GM19452 (cell line): ENCODE results near the gene ATP5PD.
"Not testable (repeated sequence)": the region's sequence is repeated elsewhere in the genome, so short reads cannot be mapped to it uniquely, and the experiment has no call there.

Source experiments
- ATAC-seq: cut with Tn5 transposase; IDR thresholded peaks from one replicate; pipeline ENCODE4 v1.9.1; 2021; ENCODE audit not compliant: unreplicated experiment

ATP5PD gene

DNA sequence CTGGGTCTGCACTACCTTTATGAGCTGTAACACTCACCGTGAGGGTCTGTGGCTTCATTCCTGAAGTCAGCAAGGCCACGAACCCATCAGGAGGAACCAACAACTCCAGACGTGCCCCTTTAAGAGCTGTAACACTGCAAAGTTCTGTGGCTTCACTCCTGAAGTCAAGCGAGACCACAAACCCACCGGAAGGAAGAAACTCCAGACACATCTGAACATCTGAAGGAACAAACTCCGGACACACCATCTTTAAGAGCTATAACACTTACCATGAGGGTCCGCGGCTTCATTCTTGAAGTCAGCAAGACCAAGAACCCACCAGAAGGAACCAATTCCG lies 21.4 kb downstream of the ATP5PD start:
- ATAC-seq: not testable (repeated sequence)

DNA sequence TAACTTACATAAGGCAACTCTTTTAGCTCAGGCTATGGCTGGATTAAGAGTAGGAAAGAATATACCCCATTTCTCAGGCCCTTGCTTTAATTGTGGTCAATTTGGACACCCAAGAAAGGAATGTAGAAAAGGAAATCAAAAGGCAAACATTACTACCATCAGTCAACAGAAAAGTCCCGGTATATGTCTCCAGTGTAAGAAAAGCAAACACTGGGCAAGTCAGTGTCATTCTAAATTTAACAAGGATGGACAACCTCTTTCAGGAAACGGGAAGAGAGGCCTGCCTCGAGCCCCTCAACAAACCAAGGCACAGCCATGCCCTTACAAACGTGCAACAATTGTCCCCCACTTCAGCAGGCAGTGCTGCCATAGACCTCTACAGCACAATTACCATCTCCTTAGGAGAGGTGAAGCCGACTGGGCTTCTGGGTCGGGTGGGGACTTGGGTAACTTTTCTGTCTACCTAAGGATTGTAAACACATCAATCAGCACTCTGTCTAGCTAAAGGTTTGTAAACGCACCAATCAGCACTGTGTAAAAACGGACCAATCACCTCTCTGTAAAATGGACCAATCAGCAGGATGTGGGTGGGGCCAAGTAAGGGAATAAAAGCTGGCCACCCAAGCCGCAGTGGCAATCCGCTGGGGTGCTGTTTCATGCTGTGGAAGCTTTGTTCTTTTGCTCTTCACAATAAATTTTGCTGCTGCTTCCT lies 21.9 kb downstream of the ATP5PD start:
- no peak for ATAC-seq

DNA sequence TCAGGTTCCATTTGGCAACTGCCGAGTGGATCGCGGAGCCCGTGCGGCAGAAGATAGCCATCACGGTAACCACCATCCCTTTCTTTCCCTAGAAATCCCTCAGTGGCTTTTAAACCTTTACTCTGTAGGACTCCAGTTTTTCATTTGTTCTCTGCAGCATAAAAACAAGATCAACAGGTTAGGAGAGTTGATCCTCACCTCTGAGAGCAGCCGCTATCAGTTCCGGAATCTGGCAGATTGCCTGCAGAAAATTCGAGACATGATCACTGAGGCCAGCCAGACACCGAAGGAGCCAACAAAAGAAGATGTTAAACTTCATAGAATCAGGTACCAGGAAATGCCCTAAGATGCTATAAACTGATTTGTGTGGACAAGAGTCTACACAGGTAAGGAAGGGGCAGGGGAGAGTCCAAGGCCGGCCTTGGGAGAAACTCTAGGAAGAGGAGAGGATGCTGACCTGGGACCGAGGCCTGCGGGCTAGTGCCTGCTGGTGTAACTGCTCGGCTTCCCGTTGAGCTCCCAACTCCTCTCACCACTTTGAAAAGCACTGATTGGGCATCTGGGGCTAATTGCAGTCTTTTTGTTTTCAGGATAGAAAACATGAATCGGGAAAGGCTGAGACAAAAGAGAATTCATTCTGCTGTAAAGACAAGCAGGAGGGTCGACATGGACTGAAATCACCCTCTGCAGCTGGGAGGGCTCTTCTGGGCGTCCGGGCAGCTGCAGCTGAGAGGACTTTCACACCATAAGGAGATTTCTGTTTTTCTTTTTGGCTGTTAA lies 26.2 kb downstream of the ATP5PD start:
- ATAC-seq: no peak

DNA sequence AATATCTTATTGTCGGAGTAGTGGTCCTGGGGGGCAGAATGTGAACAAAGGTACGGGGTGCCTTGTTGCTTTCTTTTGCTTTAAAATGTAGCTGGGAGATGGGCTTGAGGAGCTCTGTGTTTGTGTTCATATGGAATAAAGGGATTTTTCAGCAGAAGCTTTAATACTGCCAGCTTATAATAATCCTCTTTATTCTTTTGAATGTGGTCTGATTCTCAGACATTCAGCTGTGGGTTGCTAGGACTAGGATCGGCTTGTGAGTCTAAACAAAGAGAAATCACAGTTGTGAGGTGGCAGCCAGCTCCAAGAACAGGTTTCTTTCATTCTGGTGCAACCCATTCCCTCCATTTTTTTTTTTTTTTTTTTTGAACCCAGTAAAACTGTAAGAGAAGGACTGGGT lies 27.1 kb downstream of the ATP5PD start:
- no peak for ATAC-seq

DNA sequence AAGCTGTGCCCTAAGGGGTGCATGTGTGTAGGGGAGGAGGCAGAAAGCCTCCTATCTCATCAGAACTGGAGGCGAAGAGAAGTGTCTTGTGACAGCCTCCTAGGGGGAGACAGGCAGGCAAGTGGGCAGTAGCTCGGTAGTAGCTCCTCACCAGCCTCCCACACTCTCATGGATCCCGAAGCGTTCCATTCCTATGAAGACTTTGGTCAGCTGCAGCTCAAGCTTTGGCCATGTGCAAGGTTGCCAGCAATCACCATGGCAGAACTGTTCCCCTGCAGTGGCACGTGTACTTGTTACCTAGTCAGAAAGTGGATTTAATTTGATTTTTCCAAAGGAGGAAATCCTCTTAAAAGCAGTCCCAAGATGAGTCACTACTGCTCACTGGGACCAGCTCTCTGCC lies 27.6 kb downstream of the ATP5PD start:
- no peak for ATAC-seq

DNA sequence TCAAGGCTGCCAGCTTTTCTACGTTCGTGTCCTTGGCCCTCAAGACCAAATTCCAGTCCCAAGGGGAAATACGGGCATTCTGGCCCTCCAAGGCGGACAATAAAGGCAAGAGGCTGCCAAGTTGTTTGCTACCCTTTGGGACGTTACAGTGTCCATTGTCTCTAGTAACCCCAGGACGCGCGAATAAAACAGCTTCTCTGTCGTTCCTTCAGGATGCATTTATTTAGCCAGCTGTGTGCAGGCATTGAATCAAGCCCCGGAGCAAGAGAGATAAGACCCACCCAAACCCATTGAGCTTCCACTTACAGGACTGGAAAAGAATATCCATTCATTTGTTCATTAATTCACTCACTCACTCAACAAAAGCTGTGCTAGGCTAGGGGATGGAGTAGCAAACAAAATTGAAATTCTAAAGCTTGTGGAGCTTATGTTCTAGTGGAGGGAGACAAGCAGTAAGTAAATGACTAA lies 33.6 kb downstream of the ATP5PD start:
- ATAC-seq: no peak

DNA sequence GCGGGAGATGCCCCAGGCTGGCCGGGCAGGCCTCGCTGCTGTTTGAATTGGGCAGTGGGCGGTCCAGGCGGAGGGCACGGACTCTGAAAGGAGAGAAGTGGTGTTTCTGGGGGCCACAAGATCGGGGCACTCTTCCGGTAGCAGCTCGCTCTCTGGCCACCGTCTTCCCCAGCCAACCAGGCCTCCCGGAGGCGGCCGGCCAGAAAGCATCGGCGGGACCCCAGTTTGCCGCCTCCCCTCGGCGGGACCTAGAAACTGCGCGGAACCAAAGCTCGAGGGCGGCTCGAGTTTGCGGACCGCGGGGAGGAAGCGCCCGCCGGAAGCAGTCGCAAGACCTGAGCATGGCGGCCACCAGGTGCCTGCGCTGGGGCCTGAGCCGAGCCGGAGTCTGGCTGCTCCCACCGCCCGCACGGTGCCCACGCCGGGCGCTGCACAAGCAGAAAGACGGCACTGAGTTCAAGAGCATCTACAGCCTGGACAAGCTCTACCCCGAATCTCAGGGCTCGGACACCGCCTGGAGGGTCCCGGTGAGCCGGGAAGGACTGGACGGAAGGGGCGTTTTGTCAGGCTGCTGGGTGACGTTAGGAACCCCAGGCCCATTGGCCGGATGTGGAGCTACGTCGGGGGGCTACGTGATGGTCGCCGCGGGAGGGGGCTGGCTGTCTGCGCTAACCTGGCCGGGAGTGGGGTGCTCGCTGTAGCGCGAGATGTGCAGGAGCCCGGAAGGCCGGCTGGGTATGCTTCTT lies 34.2 kb downstream of the ATP5PD start, which contains the start of gene MRPL58:
Gene MRPL58 (plus strand): TSS at position 325 of the 746 bp plus-strand sequence. CDS start 17 bp downstream, at position 342.
- ATAC-seq: peak; percentile 89

DNA sequence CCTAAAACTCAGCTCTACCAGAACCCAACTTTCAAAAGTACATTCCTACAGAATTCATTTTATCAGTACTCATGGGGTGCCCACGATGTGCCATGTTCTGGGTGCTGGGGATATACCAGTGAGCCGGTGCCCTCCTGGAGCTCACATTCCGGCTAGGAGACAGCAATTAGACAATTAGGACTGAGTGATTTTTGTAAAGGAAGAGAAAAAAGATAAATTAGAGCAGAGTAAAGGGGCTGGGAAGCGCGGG lies 34.7 kb downstream of the ATP5PD start:
- ATAC-seq: no peak

DNA sequence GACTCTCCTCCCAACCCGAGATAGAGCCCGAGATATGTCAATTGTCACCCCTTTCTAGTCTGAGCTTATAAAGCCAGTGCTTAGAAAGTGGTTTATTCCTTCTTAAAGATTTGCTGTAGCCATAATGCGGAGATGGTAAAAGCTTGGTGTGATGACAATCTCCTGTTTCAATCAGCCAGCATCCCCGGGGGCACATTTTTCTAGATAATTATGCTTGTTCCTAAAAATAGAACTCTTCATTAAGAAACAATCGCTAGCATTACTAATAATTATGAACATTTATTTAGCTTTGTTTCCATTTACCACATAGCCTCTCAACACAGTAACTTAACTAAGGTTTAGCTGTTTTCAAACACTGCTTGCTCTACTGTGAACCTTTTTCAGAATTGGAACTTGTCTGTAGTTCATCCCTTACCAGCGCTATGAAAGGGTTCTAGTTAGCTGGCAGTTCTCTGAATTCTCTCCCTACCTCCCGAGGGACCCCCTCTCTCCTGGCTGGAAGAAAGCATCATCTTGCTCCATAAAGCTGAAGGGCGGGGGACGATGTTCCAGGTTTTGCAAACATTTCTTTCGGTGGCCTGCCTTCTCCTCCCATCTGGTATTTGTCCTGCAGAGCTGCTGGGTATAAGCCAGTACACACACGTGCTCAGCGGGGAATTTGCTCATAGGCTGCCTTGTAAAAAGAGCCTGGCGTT lies 35.2 kb downstream of the ATP5PD start:
- no peak for ATAC-seq

DNA sequence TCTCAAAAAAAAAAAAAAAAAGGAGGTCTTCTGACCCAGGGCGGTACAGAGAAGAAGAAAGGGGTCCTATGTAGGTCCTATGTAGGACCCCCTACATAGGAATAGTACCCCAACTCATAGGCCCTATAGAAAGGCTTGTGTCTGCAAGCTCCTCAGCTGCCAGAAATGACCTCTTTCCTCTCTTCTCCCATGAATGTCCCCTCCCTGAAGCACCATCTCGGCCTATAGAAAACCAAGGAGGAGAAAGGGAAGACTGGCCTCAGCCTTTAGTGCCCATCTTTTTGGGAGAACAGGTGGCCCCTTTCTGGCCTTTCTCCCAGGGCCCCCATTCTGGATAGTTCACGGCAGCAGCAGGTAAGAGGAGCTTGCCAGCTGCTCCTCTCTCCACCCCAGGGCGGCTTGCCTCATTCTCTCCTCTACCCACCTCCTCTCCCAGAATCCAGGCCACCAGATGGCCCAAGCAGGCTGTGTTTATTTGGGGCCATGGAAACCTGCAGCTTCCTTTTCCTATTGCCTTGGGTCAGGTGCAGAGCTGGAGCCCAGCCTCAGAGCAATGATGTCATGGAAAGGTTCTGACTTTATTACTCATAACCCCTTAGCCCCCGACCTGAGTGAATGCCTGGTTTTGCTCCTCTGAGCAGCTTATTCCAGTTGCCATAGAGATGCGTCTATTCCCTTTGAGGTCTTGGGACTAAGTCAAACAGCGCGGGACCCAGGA lies 35.9 kb downstream of the ATP5PD start:
- ATAC-seq: no peak

DNA sequence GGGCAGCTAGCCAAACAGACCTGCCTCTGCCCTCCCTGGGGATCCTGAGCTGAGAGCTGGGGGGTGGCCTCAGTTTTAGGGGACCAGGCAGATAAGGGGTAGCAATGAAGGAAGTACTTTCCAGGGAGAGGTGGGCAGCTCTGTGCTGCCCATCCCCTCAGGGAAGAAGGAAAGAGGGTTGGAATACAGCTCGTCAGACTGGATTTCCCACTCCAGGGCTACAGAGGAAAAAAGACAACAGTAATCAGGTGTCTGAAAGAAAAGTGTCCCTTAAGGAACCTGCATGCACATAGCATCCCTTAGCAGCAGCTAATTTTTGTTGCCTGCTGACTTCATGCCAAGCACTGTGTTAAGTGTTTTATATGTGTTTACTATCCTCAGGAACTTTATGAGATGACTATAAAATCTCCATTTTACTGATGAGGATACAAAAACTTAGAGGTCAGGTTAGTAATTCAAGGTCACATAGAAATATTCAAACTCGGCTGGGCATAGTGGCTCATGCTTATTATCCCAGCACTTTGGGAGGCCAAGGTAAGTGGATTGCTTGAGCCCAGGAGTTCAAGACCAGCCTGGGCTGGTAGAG lies 37.5 kb downstream of the ATP5PD start:
- ATAC-seq: no peak

DNA sequence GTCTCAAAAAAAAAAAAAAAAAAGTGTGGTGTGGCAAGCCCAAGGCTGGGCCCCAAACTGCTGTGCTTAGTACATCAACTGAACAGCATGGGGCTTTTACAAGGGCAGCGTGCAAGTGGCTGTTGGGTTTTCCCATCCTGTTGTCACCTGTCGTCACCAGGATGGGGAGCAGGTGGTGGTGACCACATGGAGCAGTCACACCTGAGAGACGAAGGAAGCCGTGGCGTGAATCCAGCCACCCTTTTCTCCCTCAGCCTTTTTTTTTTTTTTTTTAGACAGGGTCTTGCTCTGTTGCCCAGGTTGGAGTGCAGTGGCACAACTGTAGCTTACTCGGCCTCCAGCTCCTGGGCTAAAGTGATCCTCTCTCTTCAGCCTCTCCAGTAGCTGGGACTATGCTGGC lies 38.4 kb downstream of the ATP5PD start:
- no peak for ATAC-seq

DNA sequence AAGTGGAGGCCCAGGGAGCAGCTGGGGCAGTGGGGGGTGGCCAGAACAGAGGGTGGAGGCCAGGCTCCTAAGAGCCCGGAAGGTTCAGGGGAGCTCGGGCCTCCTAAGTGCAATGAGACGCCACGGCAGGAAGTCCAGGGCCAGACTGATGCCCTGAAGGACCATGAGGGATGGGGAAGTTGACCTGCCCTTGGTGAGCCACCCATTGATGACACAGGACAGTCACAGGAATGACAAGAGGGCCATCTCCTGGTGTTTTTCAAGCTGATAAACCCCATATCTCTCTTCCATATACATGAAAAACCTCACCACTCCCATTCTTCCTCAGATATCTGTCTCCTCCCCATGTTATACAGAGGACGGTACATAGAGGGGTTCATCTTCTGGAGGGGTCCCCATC lies 40.1 kb downstream of the ATP5PD start:
- ATAC-seq: no peak

DNA sequence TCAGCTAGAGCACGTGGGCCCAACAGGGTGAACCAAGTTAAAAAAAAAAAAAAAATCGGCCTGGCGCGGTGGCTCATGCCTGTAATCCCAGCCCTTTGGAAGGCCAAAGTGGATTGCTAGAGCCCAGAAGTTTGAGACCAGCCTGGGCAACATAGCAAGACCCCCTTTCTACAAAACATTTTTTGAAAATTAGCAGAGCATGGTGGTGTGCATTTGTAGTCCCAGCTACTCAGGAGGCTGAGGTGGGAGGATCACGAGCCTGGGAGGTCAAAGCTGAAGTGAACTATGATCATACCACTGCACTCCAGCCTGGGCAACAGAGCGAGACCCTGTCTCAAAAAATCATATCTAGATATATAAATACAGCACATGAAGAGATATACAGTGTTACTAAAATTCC lies 40.7 kb downstream of the ATP5PD start:
- not testable (repeated sequence) for ATAC-seq

DNA sequence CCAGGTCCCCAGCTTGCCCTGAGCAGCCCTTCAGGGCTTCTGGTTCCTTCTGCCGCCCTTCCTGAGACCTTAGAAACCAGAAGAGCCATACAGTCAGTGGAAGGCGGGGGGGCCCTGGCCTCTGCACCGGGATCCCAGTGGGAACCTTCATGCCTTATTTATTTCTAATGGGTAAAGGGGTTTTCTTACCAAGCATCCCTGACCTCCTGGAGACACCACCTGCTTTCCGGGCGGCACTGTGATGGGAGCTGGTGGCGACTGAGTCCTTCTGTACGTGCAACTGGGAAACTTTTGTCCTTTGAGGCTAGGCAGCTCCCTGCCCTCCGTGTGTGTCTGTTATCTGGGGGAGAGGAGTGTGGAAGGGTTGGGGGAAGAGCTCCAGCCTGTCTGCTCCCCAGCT lies 41.5 kb downstream of the ATP5PD start:
- no peak for ATAC-seq

DNA sequence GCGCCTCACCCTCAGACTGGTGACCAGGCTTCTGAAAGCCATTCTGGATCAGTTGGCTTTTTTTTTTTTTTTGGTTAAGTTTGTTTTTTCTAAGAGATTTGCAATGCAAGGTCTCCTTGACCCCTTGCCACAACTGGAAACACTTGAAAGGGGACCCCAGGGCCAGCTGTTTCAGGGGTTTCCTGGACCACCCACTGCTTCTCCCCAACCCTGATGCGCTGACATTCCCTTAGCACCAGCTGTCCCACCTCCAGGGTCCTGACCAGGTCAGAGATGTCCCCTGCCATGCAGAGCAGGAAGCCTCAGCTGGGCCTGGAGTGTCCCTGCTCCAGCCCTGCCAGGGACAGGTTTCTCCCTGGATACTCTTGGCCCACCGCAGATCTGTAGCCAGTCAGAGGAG lies 42.4 kb downstream of the ATP5PD start:
- ATAC-seq: no peak

DNA sequence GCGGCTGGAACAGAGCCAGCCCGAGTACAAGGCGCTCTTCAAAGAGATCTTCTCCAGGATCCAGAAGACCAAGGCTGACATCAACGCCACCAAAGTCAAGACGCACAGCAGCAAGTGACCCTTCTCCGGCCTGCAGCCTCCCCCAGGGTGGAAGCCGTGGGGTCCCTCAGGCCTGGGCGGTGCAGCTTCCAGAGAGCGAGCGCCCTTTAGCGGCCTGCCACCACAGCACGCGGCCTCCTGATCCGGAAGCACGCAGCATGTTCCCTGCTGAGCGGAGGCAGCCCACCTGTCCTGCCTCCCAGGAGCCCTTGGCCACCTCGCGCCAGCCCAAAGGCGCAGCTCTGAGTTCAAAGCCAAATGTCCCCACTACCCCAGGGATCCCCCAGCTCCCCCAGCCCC lies 42.8 kb downstream of the ATP5PD start:
- no peak for ATAC-seq

DNA sequence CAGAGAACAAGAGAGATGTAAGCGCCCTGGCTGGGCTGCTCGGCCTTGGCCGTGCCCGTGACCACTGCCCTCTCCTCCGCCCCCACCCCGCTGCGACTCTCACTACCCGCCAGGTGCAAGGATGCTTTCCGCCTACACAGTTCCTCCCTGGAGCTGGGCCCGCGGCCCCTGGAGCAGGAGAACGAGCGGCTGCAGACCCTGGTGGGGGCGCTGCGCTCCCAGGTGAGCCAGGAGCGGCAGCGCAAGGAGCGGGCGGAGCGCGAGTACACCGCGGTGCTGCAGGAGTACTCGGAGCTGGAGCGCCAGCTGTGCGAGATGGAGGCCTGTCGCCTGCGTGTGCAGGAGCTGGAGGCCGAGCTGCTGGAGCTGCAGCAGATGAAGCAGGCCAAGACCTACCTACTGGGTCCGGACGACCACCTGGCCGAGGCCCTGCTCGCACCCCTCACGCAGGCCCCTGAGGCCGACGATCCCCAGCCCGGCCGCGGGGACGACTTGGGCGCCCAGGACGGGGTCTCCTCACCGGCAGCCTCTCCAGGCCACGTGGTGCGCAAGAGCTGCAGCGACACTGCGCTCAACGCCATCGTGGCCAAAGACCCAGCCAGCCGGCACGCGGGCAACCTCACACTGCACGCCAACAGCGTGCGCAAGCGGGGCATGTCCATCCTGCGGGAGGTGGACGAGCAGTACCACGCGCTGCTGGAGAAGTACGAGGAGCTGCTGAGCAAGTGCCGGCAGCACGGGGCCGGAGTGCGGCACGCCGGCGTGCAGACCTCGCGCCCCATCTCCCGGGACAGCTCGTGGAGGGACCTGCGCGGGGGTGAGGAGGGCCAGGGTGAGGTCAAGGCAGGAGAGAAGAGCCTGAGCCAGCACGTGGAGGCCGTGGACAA lies 43.5 kb downstream of the ATP5PD start:
- no peak for ATAC-seq
